Uterus (tissue), 2 donors: ENCODE results near the gene MINDY4.

Source experiments
- CTCF ChIP-seq, 4 experiments: fragments of 200-600 bp in 2 of 4; fragments of 450-650 bp in 2 of 4; sonication (generic) in 2 of 4; IDR thresholded peaks; one replicate each; pipeline ENCODE4 v1.5.1; 2016 to 2019; ENCODE audit warnings: antibody characterized with exemption in 4 of 4, mild to moderate bottlenecking in 2 of 4, moderate library complexity in 1 of 4
- POLR2A ChIP-seq, 2 donors: fragments of 450-650 bp; IDR thresholded peaks; one replicate each; pipeline ENCODE4 v1.6.1; 2016; ENCODE audit warnings: antibody characterized with exemption in 2 of 2, mild to moderate bottlenecking in 1 of 2, moderate library complexity in 1 of 2

DNA sequence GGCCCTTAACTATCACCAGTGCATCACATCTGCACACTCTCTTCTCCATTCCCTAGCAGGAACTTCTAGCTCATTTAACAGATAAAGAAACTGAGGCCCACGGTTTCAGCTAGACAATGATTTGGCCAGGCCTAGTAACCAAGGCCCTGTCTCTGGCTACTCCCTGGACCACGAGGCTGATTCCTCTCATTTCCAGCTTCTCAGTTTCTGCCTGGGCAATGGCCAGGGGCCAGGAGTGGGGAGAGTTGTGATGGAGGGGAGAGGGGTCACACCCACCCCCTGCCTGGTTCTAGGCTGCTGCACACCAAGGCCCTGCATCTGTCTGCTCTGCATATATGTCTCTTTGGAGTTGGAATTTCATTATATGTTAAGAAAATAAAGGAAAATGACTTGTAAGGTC, 153.9 kb downstream of the MINDY4 start:
- no peak for TF ChIP-seq CTCF (IDR thresholded peaks at IDR 0.05)
- TF ChIP-seq POLR2A (IDR thresholded peaks at IDR 0.05): no peak
